WERI-Rb-1 (cell line): ENCODE measurements around the gene PRKCZ.
"Not testable (repeated sequence)": the region's sequence is repeated elsewhere in the genome, so short reads cannot be mapped to it uniquely, and the experiment has no call there.

Experiments
- DNase-seq: peaks from one replicate; pipeline ENCODE4 v3.0.0-alpha.2; 2020
- H3K27ac ChIP-seq: fragments of 250-450 bp; sonication (Bioruptor Pico); 2 replicates; pipeline ENCODE4 v1.5.1; 2020; ENCODE audit warnings: mild to moderate bottlenecking, moderate library complexity
- H3K27me3 ChIP-seq: fragments of 250-450 bp; sonication (Bioruptor Pico); 2 replicates; pipeline ENCODE4 v1.5.1; 2021; ENCODE audit warnings: mild to moderate bottlenecking, low read depth, moderate library complexity; ENCODE audit not compliant: insufficient read depth, severe bottlenecking
- H3K36me3 ChIP-seq: fragments of 250-450 bp; sonication (Bioruptor Pico); 2 replicates; pipeline ENCODE4 v1.5.1; 2020; ENCODE audit warnings: mild to moderate bottlenecking, moderate library complexity
- H3K4me3 ChIP-seq: 2 replicates; pipeline ENCODE4 v1.5.1; 2011; ENCODE audit warnings: low read depth, mild to moderate bottlenecking, control low read depth, low read length
- H3K9me3 ChIP-seq: fragments of 250-450 bp; sonication (Bioruptor Pico); 2 replicates; pipeline ENCODE4 v1.5.1; 2021; ENCODE audit warnings: mild to moderate bottlenecking, moderate library complexity; ENCODE audit not compliant: severe bottlenecking
- TF ChIP-seq, protein P1 (sequence below): IDR thresholded peaks from 2 replicates; pipeline ENCODE4 v1.5.1; 2011; ENCODE audit warnings: low read depth, mild to moderate bottlenecking, control low read depth, inconsistent platforms, low read length

Gene PRKCZ

DNA sequence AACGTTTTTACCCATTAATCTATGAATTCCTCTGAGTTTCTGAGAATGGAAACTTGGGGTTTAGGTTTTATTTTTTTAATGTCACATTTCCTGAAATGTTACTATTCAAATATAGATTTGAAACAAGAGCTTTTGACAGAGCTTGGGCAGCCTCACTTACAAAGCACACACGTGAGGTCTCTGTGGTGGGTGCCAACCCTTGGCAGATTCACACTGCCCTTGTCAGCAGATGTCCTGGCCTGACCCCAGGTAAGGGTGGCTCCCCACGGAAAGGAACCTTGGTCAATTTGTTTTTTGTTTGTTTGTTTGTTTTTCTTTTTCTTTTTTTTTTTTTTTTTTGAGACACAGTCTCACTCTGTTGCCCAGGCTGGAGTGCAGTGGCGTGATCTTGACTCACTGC lies 90.8 kb downstream of the PRKCZ start:
- H3K27ac ChIP-seq: no peak overlapping the region
- no peaks in the 10 kb centered on the region for H3K9me3 ChIP-seq
- H3K4me3 ChIP-seq: no peak overlapping the region
- no peak for DNase-seq
- H3K36me3 ChIP-seq: peaks cover 1% of the 10 kb centered on the region; the same call in 1 of the 2 replicates
- TF ChIP-seq, protein P1, sequence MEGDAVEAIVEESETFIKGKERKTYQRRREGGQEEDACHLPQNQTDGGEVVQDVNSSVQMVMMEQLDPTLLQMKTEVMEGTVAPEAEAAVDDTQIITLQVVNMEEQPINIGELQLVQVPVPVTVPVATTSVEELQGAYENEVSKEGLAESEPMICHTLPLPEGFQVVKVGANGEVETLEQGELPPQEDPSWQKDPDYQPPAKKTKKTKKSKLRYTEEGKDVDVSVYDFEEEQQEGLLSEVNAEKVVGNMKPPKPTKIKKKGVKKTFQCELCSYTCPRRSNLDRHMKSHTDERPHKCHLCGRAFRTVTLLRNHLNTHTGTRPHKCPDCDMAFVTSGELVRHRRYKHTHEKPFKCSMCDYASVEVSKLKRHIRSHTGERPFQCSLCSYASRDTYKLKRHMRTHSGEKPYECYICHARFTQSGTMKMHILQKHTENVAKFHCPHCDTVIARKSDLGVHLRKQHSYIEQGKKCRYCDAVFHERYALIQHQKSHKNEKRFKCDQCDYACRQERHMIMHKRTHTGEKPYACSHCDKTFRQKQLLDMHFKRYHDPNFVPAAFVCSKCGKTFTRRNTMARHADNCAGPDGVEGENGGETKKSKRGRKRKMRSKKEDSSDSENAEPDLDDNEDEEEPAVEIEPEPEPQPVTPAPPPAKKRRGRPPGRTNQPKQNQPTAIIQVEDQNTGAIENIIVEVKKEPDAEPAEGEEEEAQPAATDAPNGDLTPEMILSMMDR: no peak
- no peaks in the 10 kb centered on the region for H3K27me3 ChIP-seq

DNA sequence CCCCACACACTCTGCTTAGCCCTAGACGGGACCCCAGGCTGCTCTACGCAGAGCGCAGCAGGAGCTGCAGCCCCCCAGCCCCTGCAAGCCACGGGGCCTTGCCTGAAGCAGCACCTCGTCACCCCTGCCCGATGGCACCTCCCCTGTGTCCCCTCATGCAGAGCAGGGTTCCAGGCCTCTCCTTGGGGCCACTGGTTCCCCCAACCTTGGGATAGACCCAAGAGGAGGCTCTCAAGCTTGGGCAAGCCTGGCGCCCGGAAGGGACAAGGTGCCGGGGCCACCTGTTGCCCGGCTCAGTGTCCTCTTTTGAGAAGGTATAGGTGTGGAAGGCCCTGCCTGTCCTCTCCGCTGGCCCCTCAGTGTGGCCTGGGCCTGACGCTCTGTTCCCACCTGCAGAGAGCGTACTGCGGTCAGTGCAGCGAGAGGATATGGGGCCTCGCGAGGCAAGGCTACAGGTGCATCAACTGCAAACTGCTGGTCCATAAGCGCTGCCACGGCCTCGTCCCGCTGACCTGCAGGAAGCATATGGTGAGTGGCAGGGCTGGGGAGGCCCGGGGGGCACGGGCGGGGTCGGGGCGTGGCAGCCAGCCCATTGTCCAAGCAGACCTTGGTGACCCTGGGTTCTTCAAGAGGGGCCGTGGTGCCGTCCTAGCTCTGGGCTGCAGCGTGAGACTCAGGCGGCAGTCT lies 93.7 kb downstream of the PRKCZ start:
- Histone ChIP-seq H3K27me3 (no peaks in the 10 kb centered on the region), H3K27ac (no peak overlapping the region), H3K4me3 (no peak overlapping the region), H3K9me3 (no peaks in the 10 kb centered on the region), H3K36me3 (peaks cover 8% of the 10 kb centered on the region)
- TF ChIP-seq, protein P1: no peak
- DNase-seq: no peak

DNA sequence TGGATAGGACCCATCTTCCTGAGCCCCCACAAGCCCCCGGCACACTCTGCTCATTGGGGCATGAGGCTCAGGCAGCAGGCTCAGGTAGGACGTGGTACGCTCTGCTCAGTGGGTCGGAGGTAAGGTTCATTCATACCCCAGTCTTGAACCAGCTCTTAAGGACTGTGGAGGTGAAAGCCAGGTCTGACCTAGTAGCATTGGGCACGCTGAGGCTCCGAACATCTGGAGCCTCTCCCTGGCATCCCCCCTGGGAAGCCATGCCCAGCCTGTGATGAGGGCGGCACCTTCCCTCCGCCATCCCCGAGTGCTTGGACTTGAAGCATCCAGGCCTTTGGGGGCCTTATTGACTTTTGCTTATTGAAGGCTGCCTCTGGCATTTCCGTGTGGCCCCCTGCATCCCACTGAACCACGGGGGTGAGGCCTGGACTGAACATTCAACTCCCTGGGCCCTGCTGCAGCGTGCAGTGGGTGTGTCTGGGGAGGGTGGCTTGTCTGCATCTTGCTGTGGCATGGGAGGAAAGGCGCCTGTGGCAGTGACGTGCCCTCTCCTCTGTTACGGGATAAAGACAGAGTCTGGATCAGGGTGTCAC lies 94.4 kb downstream of the PRKCZ start:
- no peaks in the 10 kb centered on the region for H3K9me3 ChIP-seq
- TF ChIP-seq, protein P1: no peak
- H3K27ac ChIP-seq: no peak overlapping the region
- H3K36me3 ChIP-seq: peaks cover 8% of the 10 kb centered on the region
- no peak for DNase-seq
- no peaks in the 10 kb centered on the region for H3K27me3 ChIP-seq
- no peak overlapping the region for H3K4me3 ChIP-seq

DNA sequence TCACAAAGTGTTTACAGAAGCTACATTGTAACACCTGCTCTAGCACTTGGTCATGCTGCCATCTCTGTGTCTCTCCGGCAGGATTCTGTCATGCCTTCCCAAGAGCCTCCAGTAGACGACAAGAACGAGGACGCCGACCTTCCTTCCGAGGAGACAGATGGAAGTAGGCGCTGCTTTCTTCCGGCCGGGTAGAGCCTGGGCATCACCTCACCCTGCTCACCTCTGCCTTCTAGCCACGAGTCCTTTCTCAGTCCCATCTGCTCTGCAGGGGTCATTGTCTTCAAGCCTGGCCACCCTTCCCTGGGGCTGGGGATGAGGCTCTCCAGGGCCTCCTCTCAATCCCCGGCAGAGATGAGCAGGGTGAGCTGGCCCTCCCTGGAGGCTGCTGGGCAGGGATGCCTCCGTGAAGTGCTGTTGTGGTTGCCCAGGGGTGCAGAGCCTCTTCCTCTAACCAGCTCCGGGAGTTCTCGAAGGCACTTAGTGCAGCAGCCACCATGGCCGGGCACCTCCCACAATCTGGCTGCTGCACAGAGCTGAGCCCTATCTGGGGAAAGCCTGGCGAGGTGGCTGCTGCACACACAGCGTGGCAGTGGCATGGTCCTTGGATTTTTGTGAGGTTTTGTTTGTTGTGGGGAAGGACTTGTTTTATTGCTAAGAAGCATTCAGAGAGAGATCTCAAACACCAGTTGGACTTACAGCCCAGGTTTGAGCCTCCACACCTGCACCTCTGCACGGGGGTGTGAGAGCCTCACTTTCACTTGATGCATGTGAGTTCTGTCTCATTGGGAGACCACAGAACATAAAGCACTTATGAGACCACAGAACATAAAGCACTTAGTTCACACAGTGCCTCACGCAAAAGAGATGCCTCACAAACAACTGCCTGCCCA lies 96.0 kb downstream of the PRKCZ start:
- no peak overlapping the region for H3K4me3 ChIP-seq
- no peak for DNase-seq
- H3K9me3 ChIP-seq: no peaks in the 10 kb centered on the region
- no peaks in the 10 kb centered on the region for H3K27me3 ChIP-seq
- no peak overlapping the region for H3K27ac ChIP-seq
- TF ChIP-seq, protein P1: no peak
- H3K36me3 ChIP-seq: peaks cover 8% of the 10 kb centered on the region

DNA sequence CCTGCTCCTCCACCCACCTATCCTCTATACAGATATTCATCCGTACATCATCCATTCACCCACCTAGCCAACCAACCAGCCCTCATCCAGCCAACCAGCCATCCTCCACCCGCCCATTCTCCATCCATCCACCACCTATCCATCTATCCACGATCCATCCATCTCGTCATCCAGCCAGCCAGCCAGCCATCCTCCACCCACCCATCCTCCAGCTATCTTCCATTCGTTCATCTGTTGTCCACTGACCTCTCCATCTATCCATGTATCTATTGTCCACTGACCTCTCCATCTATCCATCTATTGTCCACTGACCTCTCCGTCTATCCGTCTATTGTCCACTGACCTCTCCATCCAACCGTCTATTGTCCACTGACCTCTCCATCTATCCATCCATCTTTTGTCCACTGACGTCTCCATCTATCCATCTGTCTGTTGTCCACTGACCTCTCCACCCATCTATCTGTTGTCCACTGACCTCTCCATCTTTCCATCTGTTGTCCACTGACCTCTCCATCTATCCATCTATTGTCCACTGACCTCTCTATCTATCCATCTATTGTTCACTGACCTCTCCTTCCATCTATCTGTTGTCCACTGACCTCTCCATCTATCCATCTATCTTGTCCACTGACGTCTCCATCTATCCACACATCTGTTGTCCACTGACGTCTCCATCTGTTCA lies 96.8 kb downstream of the PRKCZ start:
- peaks cover 10% of the 10 kb centered on the region for H3K36me3 ChIP-seq
- H3K27ac ChIP-seq: no peak overlapping the region
- DNase-seq: no peak
- TF ChIP-seq, protein P1: no peak
- no peaks in the 10 kb centered on the region for H3K9me3 ChIP-seq
- no peaks in the 10 kb centered on the region for H3K27me3 ChIP-seq
- no peak overlapping the region for H3K4me3 ChIP-seq

DNA sequence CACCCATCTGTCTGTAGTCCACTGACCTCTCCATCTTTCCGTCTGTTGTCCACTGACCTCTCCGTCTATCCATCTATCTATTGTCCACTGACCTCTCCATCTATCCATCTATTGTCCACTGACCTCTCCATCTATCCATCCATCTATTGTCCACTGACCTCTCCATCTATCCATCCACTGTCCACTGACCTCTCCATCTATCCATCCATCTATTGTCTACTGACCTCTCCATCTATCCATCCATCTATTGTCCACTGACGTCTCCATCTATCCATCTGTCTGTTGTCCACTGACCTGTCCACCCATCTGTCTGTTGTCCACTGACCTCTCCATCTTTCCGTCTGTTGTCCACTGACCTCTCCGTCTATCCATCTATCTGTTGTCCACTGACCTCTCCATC lies 97.7 kb downstream of the PRKCZ start:
- not testable (repeated sequence) for H3K27ac ChIP-seq, H3K27me3 ChIP-seq, H3K4me3 ChIP-seq, H3K9me3 ChIP-seq, DNase-seq
- H3K36me3 ChIP-seq: peaks cover 13% of the 10 kb centered on the region
